Stimulated activated CD8-positive, alpha-beta memory T cell treated with anti-CD3 and anti-CD28 coated beads, Interleukin-12 subunit alpha, Interleukin-12 subunit beta, amount 100 ng/mL, for 24 hours (primary cell): ENCODE results near the gene TAOK2.
"Not testable (repeated sequence)": the region's sequence is repeated elsewhere in the genome, so short reads cannot be mapped to it uniquely, and the experiment has no call there.

Experiments
- DNase-seq: peaks from one replicate; pipeline ENCODE4 v3.0.0-alpha.2; 2020; ENCODE audit errors: extremely low read depth

The TAOK2 gene

GRCh38 chr16:30003670-30004423, 30.2 kb downstream of the TAOK2 start:
- DNase-seq: no peak

- DNase-seq: no peak
Observed at GRCh38 chr16:30004424-30004776, 30.7 kb downstream of the TAOK2 start.

GRCh38 chr16:30004811-30005242, 31.2 kb downstream of the TAOK2 start:
- DNase-seq: no peak

- DNase-seq: no peak
Observed at GRCh38 chr16:30005341-30006094, 31.9 kb downstream of the TAOK2 start.

DNA sequence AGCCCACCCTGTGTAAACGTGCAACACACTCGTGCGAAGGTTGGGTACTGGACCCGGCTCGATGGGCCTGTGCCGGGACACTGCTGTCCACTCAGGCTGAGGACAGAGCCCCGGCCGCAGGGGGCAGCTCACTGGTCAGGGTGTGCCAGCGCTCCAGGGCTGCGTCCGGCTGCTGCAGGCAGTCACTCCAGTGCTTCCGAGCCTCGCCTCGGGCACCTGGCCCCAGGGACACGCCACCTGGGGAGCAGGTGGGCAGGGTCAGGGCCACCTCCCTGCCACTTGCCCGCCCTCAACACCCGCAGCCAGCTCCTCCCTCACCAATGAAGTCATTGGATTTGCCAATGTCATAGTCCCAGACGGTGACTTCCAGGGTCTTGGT, 32.4 kb downstream of the TAOK2 start:
- no peak for DNase-seq

- no peak for DNase-seq
Observed at GRCh38 chr16:30006659-30007377, 33.1 kb downstream of the TAOK2 start.

DNA sequence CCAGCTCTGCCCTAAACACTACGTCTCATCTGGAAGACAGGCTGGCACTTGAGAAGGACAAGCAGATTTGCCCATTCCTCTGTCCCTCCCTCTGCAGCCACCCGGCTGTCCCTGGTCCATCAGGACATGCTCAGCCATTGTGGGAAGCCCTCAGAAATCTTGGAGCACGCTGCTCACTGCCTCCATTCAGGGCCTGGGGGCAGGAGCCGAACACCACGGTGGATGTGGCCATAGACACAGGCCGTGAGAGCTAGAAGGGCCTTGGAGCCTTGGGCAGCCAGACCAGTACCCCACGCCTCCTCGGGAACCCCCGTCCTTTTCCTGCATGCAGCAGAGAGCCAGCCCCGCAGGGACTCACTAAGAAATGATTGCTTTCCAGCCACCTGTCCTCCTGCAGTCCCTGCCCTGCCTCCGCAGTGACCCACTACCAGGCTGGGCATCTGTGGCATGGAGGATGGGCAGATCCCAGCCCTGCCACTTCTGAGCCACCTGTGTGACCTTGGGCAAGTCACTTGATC, 33.8 kb downstream of the TAOK2 start:
- DNase-seq: no peak

DNA sequence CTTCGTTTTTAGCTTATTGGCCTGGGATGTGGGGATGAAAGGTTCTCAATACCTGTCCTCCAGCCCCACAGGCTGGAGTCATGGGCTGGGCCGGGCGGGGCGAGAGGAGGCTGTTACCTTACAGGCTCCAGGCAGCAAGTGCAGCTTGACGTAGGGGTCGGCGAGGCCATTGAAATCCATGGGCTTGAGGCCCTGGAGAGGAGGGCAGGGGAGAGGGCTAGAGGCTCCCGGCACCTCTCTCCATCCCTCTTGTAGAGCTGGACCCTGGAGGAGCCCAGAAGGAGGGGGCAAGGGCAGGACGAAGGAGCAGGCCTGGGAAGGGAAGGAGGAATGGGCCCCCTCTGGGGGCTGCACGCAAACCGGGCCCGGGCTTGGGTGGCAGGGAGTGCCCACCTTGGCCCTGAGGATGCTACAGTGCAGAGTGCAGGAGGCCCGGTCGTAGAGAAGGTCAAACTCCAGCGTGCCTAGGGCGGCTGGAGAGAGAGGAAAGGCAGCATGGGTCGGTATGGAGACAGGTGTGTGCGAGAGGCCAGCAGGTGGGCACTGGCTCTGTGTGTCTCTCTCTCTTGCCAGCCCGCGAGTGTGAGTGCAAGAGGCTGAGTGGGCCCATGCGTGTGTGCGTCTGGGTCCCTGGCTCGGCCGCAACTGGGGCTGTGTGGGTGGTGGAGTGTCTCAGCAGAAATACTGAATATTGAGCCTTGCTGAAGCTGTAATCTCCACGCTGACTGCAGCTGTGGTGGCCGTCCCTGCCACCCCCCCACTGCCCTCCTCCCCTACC, 35.6 kb downstream of the TAOK2 start:
- DNase-seq: no peak

- DNase-seq: no peak
Observed at GRCh38 chr16:30009990-30010843, 36.5 kb downstream of the TAOK2 start.

GRCh38 chr16:30010844-30011713, 37.4 kb downstream of the TAOK2 start, which contains the start of gene DOC2A:
DOC2A (minus strand) TSS chr16:30011027; CDS start chr16:30010222, 805 bp downstream.
- no peak for DNase-seq

DNA sequence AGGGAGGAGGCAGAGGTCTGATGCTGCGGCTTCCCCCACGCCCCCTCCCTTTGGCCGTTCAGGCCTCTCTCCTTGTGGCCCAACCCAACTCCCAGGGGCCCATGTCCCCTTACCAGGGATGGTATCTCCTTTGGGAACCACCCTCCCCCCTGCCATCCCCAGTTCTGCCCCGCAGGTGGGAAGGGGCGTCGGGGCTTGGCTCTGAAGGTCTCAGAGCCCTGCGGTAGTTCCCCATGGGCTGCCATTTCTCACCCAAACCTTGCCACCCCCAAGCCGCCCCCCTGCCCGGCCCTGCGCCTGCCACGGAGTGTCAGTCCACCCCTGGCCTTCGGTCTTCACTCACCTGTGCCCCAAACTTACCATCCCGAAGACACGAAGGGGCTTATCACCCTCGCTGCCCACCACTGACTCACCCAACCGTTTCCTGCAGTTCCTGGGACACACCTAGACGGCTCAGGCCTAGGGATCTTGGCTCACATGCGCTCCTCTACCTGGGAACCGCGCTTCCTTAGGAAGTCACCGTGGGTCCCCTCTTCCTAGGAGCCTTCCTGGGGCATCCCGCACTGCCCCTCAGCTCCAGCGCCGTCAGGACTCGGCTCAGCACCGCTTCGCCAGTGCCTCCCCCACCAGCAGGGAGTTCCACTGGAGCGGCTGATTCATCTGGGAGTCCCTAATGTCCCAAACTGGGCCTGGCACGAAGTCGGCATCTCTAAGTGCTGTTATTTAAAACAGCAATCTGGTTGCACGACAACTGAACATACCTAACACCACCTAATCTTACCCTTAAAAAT, 38.2 kb downstream of the TAOK2 start:
- DNase-seq: no peak

DNA sequence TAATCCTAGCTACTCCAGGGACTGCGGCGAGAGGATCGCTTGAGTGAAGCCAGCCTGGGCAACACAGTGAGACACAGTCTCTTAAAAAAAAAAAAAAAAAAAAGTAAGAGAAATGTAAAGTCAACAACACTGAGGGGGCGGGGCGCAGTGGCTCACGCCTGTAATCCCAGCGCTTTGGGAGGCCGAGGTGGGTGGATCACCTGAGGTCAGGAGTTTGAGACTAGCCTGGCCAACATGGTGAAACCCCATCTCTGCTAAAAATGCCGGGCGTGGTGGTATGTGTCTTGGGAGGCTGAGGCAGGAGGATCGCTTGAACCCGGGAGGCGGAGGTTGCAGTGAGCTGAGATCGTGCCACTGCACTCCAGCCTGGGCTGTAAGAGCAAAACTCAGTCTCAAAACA, 38.9 kb downstream of the TAOK2 start:
- DNase-seq: not testable (repeated sequence)

GRCh38 chr16:30015450-30015849, 41.8 kb downstream of the TAOK2 start:
- DNase-seq: not testable (repeated sequence)

- no peak for DNase-seq
Observed at GRCh38 chr16:30016555-30017276, 43.0 kb downstream of the TAOK2 start.

DNA sequence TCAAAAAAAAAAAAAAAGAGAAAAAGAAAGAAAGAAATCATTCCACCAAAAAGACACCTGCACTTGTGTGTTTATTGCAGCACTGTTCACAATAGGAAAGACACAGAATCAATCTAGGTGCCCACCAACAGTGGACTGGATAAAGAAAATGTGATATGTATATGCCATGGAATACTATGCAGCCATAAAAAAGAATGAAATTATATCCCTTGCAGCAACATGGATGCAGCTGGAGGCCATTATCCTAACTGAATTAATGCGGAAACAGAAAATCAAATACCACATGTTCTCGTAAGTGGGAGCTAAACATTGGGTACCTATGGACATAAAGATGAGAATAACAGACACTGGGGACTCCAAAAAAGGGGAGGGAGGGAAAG, 43.6 kb downstream of the TAOK2 start:
- DNase-seq: no peak

GRCh38 chr16:30017937-30018336, 44.3 kb downstream of the TAOK2 start:
- DNase-seq: not testable (repeated sequence)

DNA sequence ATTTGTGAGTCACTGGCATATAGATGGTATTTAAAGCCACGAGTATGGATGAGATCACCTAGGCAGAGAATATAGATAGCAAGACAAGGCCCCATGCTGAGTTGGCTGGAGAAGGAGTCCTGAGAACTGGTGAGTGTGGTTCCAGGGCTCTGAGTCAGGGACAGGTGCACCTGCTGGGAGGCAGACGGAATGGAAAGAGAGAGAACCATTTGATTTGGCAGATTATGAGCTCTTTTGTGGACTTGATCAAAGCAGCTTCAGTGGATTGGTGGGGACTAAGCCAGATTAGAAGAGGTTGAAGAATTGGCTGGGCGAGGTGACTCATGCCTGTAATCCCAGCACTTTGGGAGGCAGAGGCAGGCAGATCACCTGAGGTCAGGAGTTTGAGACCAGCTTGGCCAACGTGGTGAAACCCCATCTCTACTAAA, 45.1 kb downstream of the TAOK2 start:
- DNase-seq: no peak

DNA sequence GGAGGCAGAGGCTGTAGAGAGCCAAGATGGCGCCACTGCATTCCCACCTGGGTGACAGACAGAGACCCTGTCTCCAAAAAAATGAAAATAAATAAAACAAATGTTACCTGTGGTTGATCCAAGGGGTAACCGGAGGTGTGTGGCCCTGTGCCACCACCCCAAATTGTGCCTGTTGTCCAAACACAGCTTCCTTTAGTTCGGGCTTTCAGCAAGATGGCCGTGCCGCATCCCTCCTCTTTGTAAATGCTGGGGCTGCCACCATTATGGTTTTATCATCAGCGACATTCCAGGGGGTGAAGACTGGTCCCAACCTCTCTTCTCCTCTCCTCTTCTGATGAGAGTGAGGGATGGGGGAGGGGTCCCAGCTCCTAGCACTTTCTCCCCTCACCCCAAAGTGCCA, 49.2 kb downstream of the TAOK2 start, which contains the start of gene C16orf92:
C16orf92 (plus strand) TSS at position 312 of the 400 bp plus-strand sequence. CDS start 143 bp downstream, outside the sequence.
- DNase-seq: no peak
